Measurements from ENCODE around the gene DCAF5.

Gene DCAF5

GRCh38 chr14:69064596-69064995 is 88.3 kb downstream of the DCAF5 start:
- DNase-seq: no peak

GRCh38 chr14:69059658-69060623 is 93.0 kb downstream of the DCAF5 start:
- no peak for DNase-seq

GRCh38 chr14:69055999-69056788 is 96.7 kb downstream of the DCAF5 start:
- DNase-seq: no peak

GRCh38 chr14:69055125-69055524 is 97.8 kb downstream of the DCAF5 start:
- no peak for DNase-seq

GRCh38 chr14:69054030-69054429 is 98.9 kb downstream of the DCAF5 start:
- no peak for DNase-seq

- no peak for DNase-seq
Observed at GRCh38 chr14:69052181-69052601, 100.7 kb downstream of the DCAF5 start.

GRCh38 chr14:69050240-69051184 is 102.4 kb downstream of the DCAF5 start:
- DNase-seq: no peak

GRCh38 chr14:69049675-69050074 is 103.2 kb downstream of the DCAF5 start:
- DNase-seq: no peak

- DNase-seq: no peak
Observed at GRCh38 chr14:69048456-69048855, 104.5 kb downstream of the DCAF5 start.

GRCh38 chr14:69047255-69047654 is 105.7 kb downstream of the DCAF5 start:
- DNase-seq: no peak

- no peak for DNase-seq
Observed at GRCh38 chr14:69046476-69046860, 106.5 kb downstream of the DCAF5 start.

- DNase-seq: no peak
Observed at GRCh38 chr14:69045857-69046475, 107.0 kb downstream of the DCAF5 start.

- no peak for DNase-seq
Observed at GRCh38 chr14:69044965-69045555, 107.9 kb downstream of the DCAF5 start.

GRCh38 chr14:69044296-69044695 is 108.6 kb downstream of the DCAF5 start:
- DNase-seq: no peak

GRCh38 chr14:69043596-69044260 is 109.2 kb downstream of the DCAF5 start:
- DNase-seq: no peak

- DNase-seq: no peak
Observed at GRCh38 chr14:69042787-69043444, 110.0 kb downstream of the DCAF5 start.

GRCh38 chr14:69042299-69042698 is 110.6 kb downstream of the DCAF5 start:
- DNase-seq: no peak

- no peak for DNase-seq
Observed at GRCh38 chr14:69041783-69042182, 111.1 kb downstream of the DCAF5 start.

- no peak for DNase-seq
Observed at GRCh38 chr14:69040353-69040752, 112.6 kb downstream of the DCAF5 start.

- no peak for DNase-seq
Observed at GRCh38 chr14:69039288-69039628, 113.7 kb downstream of the DCAF5 start.

Data from NCI-H187 (cell line).